H1 (cell line): ENCODE results near the gene RP9. TPM values are rescaled to one million over a fixed set of nuclear protein-coding genes. Genes with fewer than 3 reads are reported as not detected.

Source experiments
- CTCF ChIA-PET: fragments of 300-600 bp; sonication (Branson Sonifier 250); formaldehyde crosslinking; loops from one replicate; lab custom pipeline; 2021; ENCODE audit not compliant: partially characterized antibody; lab: Charles Lee
- POLR2A ChIA-PET: fragments of 300-600 bp; sonication (Branson Sonifier 250); formaldehyde crosslinking; loops from one replicate; lab custom pipeline; 2021; ENCODE audit warnings: inconsistent platforms; ENCODE audit not compliant: partially characterized antibody; lab: Charles Lee
- DNase-seq, 2 experiments: peaks; one replicate each; pipeline versions ENCODE4 v3.0.0 to v3.0.0-alpha.2; 2010 to 2022; ENCODE audit warnings: low spot score in 2 of 2, low read depth in 1 of 2, mixed read lengths in 1 of 2
- FAIRE-seq: peaks from 2 replicates; lab custom pipeline; 2011; peaks lifted over from hg19 to GRCh38; lab: Jason Lieb, UNC
- H2AFZ ChIP-seq: 2 replicates; pipeline ENCODE4 v1.8.1; 2012; ENCODE audit warnings: low read length, inconsistent platforms
- H2AK5ac ChIP-seq: 2 replicates; pipeline ENCODE4 v1.6.1; 2013; ENCODE audit warnings: low read depth, low read length
- H2BK120ac ChIP-seq: replicated peaks from 2 replicates; pipeline ENCODE3; 2013; ENCODE audit warnings: low read depth, low read length, inconsistent platforms
- H2BK12ac ChIP-seq: 2 replicates; pipeline ENCODE4 v1.6.1; 2013; ENCODE audit warnings: low read depth, low read length
- H2BK15ac ChIP-seq: 2 replicates; pipeline ENCODE4 v1.6.1; 2013; ENCODE audit warnings: low read length
- H2BK20ac ChIP-seq: 2 replicates; pipeline ENCODE4 v1.6.1; 2013; ENCODE audit warnings: low read length
- H2BK5ac ChIP-seq: 2 replicates; pipeline ENCODE4 v1.6.1; 2013; ENCODE audit warnings: low read depth, low read length
- H3K14ac ChIP-seq: 2 replicates; pipeline ENCODE4 v1.6.1; 2013; ENCODE audit warnings: inconsistent platforms; ENCODE audit not compliant: insufficient read length
- H3K18ac ChIP-seq: 2 replicates; pipeline ENCODE4 v1.6.1; 2013; ENCODE audit warnings: low read length; ENCODE audit errors: extremely low read depth
- H3K23ac ChIP-seq: 2 replicates; pipeline ENCODE4 v1.6.1; 2013; ENCODE audit warnings: inconsistent platforms; ENCODE audit not compliant: insufficient read length
- H3K23me2 ChIP-seq: 2 replicates; pipeline ENCODE4 v1.6.1; 2013; ENCODE audit warnings: low read depth, low read length
- H3K27ac ChIP-seq: 2 replicates; pipeline ENCODE4 v1.6.1; 2011; ENCODE audit warnings: low read depth, low read length, inconsistent platforms
- H3K27me3 ChIP-seq, 4 experiments: replicated peaks in 1 of 4; 1 replicate in 1 of 4; 2 replicates in 3 of 4; pipeline versions ENCODE4 v1.6.1 to v1.8.1; 2011 to 2013; ENCODE audit warnings: low read length in 3 of 4, mild to moderate bottlenecking in 3 of 4, inconsistent platforms in 2 of 4, mixed read lengths in 2 of 4, moderate library complexity in 1 of 4; ENCODE audit not compliant: control insufficient read depth in 3 of 4, insufficient read depth in 3 of 4; ENCODE audit errors: extremely low read depth in 1 of 4
- H3K36me3 ChIP-seq, 4 experiments: 2 replicates each; pipeline versions ENCODE4 v1.6.1 to v1.8.1; 2011 to 2013; ENCODE audit warnings: mild to moderate bottlenecking in 4 of 4, low read length in 3 of 4, moderate library complexity in 2 of 4, control low read depth in 1 of 4, inconsistent platforms in 1 of 4; ENCODE audit not compliant: insufficient read depth in 4 of 4, control insufficient read depth in 2 of 4
- H3K4ac ChIP-seq: replicated peaks from 2 replicates; pipeline ENCODE3; 2013; ENCODE audit warnings: low read length, low read depth, mixed read lengths, inconsistent platforms; ENCODE audit not compliant: insufficient read length
- H3K4me1 ChIP-seq, 4 experiments: replicated peaks in 1 of 4; 1 replicate in 1 of 4; 2 replicates in 3 of 4; pipeline versions ENCODE4 v1.6.1 to v1.8.1; 2011 to 2013; ENCODE audit warnings: low read length in 3 of 4, inconsistent platforms in 2 of 4, mixed read lengths in 1 of 4; ENCODE audit not compliant: insufficient read depth in 4 of 4, control insufficient read depth in 3 of 4
- H3K4me2 ChIP-seq, 2 experiments: 2 replicates each; pipeline versions ENCODE4 v1.6.1 to v1.8.1; 2011 to 2013; ENCODE audit warnings: low read depth in 2 of 2, low read length in 2 of 2, control low read depth in 1 of 2, inconsistent platforms in 1 of 2, mild to moderate bottlenecking in 1 of 2; ENCODE audit not compliant: insufficient read depth in 1 of 2
- H3K4me3 ChIP-seq, 4 experiments: fragments of 200-600, 300-600 bp in 1 of 4; sonication (generic), shearing (Covaris generic), sonication (Bioruptor Twin) in 1 of 4; 2 replicates each; pipeline versions ENCODE4 v1.5.1 to v1.8.1; 2011 to 2016; ENCODE audit warnings: low read length in 4 of 4, low read depth in 3 of 4, control low read depth in 2 of 4, inconsistent platforms in 2 of 4, mild to moderate bottlenecking in 2 of 4, mixed read lengths in 1 of 4, moderate library complexity in 1 of 4; ENCODE audit not compliant: insufficient read depth in 2 of 4; ENCODE audit errors: extremely low read depth in 1 of 4
- H3K56ac ChIP-seq: replicated peaks from 2 replicates; pipeline ENCODE3; 2013; ENCODE audit warnings: low read depth, mild to moderate bottlenecking, mixed read lengths, low read length, inconsistent platforms; ENCODE audit not compliant: insufficient read length
- H3K79me1 ChIP-seq: 2 replicates; pipeline ENCODE4 v1.6.1; 2013; ENCODE audit warnings: low read depth, low read length, control low read depth
- H3K79me2 ChIP-seq, 2 experiments: 2 replicates each; pipeline versions ENCODE4 v1.6.1 to v1.8.1; 2012 to 2013; ENCODE audit warnings: low read length in 2 of 2, mild to moderate bottlenecking in 2 of 2, inconsistent platforms in 1 of 2; ENCODE audit not compliant: insufficient read depth in 2 of 2, control insufficient read depth in 1 of 2
- H3K9ac ChIP-seq, 4 experiments: replicated peaks in 1 of 4; 1 replicate in 1 of 4; 2 replicates in 3 of 4; pipeline versions ENCODE4 v1.6.1 to v1.8.1; 2011 to 2013; ENCODE audit warnings: low read depth in 3 of 4, low read length in 3 of 4, control low read depth in 2 of 4, mild to moderate bottlenecking in 2 of 4, moderate library complexity in 2 of 4, inconsistent platforms in 1 of 4; ENCODE audit errors: extremely low read depth in 1 of 4
- H3K9me3 ChIP-seq, 2 experiments: 2 replicates each; pipeline versions ENCODE4 v1.6.1 to v1.8.1; 2012 to 2013; ENCODE audit warnings: mild to moderate bottlenecking in 2 of 2, moderate library complexity in 2 of 2, control low read depth in 1 of 2, inconsistent platforms in 1 of 2, low read depth in 1 of 2, low read length in 1 of 2, mixed read lengths in 1 of 2; ENCODE audit not compliant: insufficient read depth in 2 of 2
- H4K20me1 ChIP-seq, 2 experiments: replicated peaks in 1 of 2; 2 replicates each; pipeline versions ENCODE3 to v1.8.1; 2011 to 2013; ENCODE audit warnings: inconsistent platforms in 2 of 2, low read length in 2 of 2, mild to moderate bottlenecking in 1 of 2; ENCODE audit not compliant: insufficient read depth in 2 of 2, control insufficient read depth in 1 of 2
- H4K5ac ChIP-seq: 2 replicates; pipeline ENCODE4 v1.6.1; 2013; ENCODE audit warnings: low read length, low read depth, mixed read lengths, inconsistent platforms; ENCODE audit not compliant: insufficient read length
- H4K8ac ChIP-seq: 2 replicates; pipeline ENCODE4 v1.8.0; 2013; ENCODE audit warnings: mild to moderate bottlenecking, moderate library complexity, low read length, inconsistent platforms; ENCODE audit not compliant: insufficient read depth; ENCODE audit errors: extremely low read depth
- H4K91ac ChIP-seq: replicated peaks from 2 replicates; pipeline ENCODE3; 2013; ENCODE audit warnings: low read length, mixed read lengths, inconsistent platforms; ENCODE audit not compliant: insufficient read length
- CREB1 ChIP-seq: IDR thresholded peaks from 2 replicates; pipeline ENCODE4 v1.6.1; 2012; ENCODE audit warnings: inconsistent platforms
- GTF2F1 ChIP-seq: IDR thresholded peaks from 2 replicates; pipeline ENCODE4 v1.6.1; 2012; ENCODE audit warnings: low read depth, low read length, improper control_type of control experiment, borderline replicate concordance
- JUN ChIP-seq: IDR thresholded peaks from 2 replicates; pipeline ENCODE4 v1.6.1; 2011; ENCODE audit warnings: low read depth, mild to moderate bottlenecking, improper control_type of control experiment, low read length
- JUND ChIP-seq: IDR thresholded peaks from 2 replicates; pipeline ENCODE4 v1.6.1; 2011; ENCODE audit warnings: mild to moderate bottlenecking, improper control_type of control experiment, low read length
- POLR2AphosphoS5 ChIP-seq: IDR thresholded peaks from 2 replicates; pipeline ENCODE4 v1.6.1; 2011; ENCODE audit warnings: low read depth, low read length
- RAD21 ChIP-seq, 2 experiments: IDR thresholded peaks in 1 of 2; conservative IDR thresholded peaks in 1 of 2; 2 replicates each; pipeline ENCODE4 v1.6.1; 2011; ENCODE audit warnings: low read depth in 2 of 2, low read length in 2 of 2, improper control_type of control experiment in 1 of 2, inconsistent platforms in 1 of 2, mild to moderate bottlenecking in 1 of 2, moderate library complexity in 1 of 2
- RFX5 ChIP-seq: IDR thresholded peaks from 2 replicates; pipeline ENCODE4 v1.6.1; 2011; ENCODE audit warnings: low read depth, low read length, improper control_type of control experiment, borderline replicate concordance
- SIX5 ChIP-seq: IDR thresholded peaks from 2 replicates; pipeline ENCODE4 v1.6.1; 2011; ENCODE audit warnings: mild to moderate bottlenecking, low read depth, low read length
- TBP ChIP-seq: IDR thresholded peaks from 2 replicates; pipeline ENCODE4 v1.6.1; 2011; ENCODE audit warnings: low read depth, low read length, improper control_type of control experiment
- TCF12 ChIP-seq: IDR thresholded peaks from 2 replicates; pipeline ENCODE4 v1.6.1; 2011; ENCODE audit warnings: low read depth, mild to moderate bottlenecking, low read length
- ZNF274 ChIP-seq: IDR thresholded peaks from 2 replicates; pipeline ENCODE4 v1.7.0; 2012; ENCODE audit warnings: low read length, borderline replicate concordance; ENCODE audit errors: extremely low read depth
- WGBS, 2 experiments: shearing (Covaris generic) in 1 of 2; methylation state at CpG; one replicate each; pipeline versions ENCODE4 v1.1.6 to v1.1.7; 2013 to 2015; ENCODE audit warnings: low lambda C conversion rate in 2 of 2, mixed read lengths in 2 of 2, inconsistent platforms in 1 of 2, low coverage in 1 of 2, missing lambda C conversion rate in 1 of 2; ENCODE audit not compliant: insufficient replicate concordance in 2 of 2, insufficient coverage in 1 of 2, insufficient read length in 1 of 2; ENCODE audit errors: extremely low coverage in 1 of 2, missing lambda C conversion rate in 1 of 2; 5-methylcytosine and 5-hydroxymethylcytosine counted together
- polyA plus RNA-seq, 7 experiments: library from polyadenylated mRNA; depleted of rRNA in 3 of 7; stranded (reverse) in 5 of 7; unstranded in 2 of 7; fragments of >200 nt in 5 of 7; fragments of 200-250 nt in 2 of 7; gene quantifications; 1 replicate in 5 of 7; 2 replicates in 1 of 7; 4 replicates in 1 of 7; pipeline versions ENCODE4 v1.2.1 to v1.2.3, GENCODE V29; 2011 to 2013; ENCODE audit warnings: missing spikeins in 2 of 7, mixed read lengths in 2 of 7
- total RNA-seq: library from RNA; stranded (reverse); fragmentation: NEBNext Ultra II Directional; extraction: Animal tissue kit (Norgen Biotek cat#: 25700); gene quantifications from 2 replicates; pipeline ENCODE4 v1.2.1, GENCODE V29; 2021

RP9 gene
- total and polyA plus RNA-seq, 2 of the 8 experiments (the other 6 are each of a cell fraction or from before 2014, with no cell fraction given) = 11.0 to 12.4 TPM

DNA sequence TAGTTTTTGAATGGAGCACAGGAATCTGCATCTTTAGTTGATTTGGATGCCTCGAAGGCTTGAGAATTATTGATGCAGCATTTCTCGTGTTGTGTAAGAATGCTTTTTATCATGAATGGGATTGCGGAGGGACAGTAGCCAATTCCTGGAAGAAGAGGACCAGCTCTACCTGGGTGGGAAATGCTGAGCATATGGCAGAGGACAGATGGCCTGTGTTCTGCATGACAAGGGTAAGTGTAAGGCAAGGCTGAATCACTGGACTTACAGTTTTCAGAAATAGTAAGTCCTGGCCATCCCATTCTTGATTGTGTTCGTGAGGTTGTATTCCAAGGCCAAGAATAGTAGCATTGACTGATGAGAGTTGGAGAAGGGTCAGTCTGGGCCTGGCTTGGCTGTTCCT lies 15.9 kb downstream of the RP9 start:
- peaks cover 0 to 2% of the 10 kb centered on the region in 2 experiments for H4K20me1 ChIP-seq
- WGBS, 2 experiments = 93% methylated on average over 4 of the region's 4 CpGs; no CpG with 5 or more reads in 1 of the 2 experiments
- no peak overlapping the region for H3K27ac ChIP-seq
- no peaks in the 10 kb centered on the region for H3K9me3 ChIP-seq
- ChIA-PET POLR2A (no interaction called here), CTCF (interaction anchor here (0.6 to 2.8 kb wide), 4 partner anchors 10 to 53 kb away, joined by 3 to 12 read pairs (median 4); partner anchors contain the start of gene RP9)
- no peak overlapping the region for H4K8ac ChIP-seq
- H2BK120ac ChIP-seq = no peak overlapping the region
- no peak overlapping the region for H3K23ac ChIP-seq
- no peaks in the 10 kb centered on the region for H3K79me2 ChIP-seq
- no peak overlapping the region for H2BK5ac ChIP-seq
- H4K91ac ChIP-seq = no peak overlapping the region
- no peaks in the 10 kb centered on the region for H3K4me1 ChIP-seq
- H3K79me1 ChIP-seq = no peaks in the 10 kb centered on the region
- H3K56ac ChIP-seq = no peak overlapping the region
- H3K36me3 ChIP-seq = peaks cover under 1 to 33% (median 19%) of the 10 kb centered on the region in 4 experiments; a peak in 7 of 8 replicates
- H3K9ac ChIP-seq = no peak overlapping the region
- no peak overlapping the region for H3K18ac ChIP-seq
- H3K27me3 ChIP-seq = no peaks in the 10 kb centered on the region
- FAIRE-seq (no peak), DNase-seq (no peak)
- no peak overlapping the region for H3K4me3 ChIP-seq
- no peak overlapping the region for H2AFZ ChIP-seq
- H3K14ac ChIP-seq = no peak overlapping the region
- H2BK12ac ChIP-seq = no peak overlapping the region
- no peak overlapping the region for H3K4me2 ChIP-seq
- no peak overlapping the region for H2BK15ac ChIP-seq
- no peak for TF ChIP-seq ZNF274
- no peak for TF ChIP-seq SIX5
- TF ChIP-seq POLR2AphosphoS5 = no peak
- no peak for TF ChIP-seq RFX5
- no peak for TF ChIP-seq JUN
- no peak for TF ChIP-seq RAD21 (IDR thresholded peaks at IDR 0.05 in 1 of 2, conservative IDR thresholded peaks at IDR 0.05 in 1 of 2; ENCODE audit: low read depth in 2 of 2, low read length in 2 of 2)
- TF ChIP-seq GTF2F1 = no peak
- TF ChIP-seq TBP = no peak
- TF ChIP-seq CREB1 = no peak
- TF ChIP-seq JUND = no peak
- TF ChIP-seq TCF12 = no peak
- H2BK20ac ChIP-seq = no peak overlapping the region
- H3K23me2 ChIP-seq = no peaks in the 10 kb centered on the region
- H2AK5ac ChIP-seq = no peak overlapping the region
- H3K4ac ChIP-seq = no peak overlapping the region
- H4K5ac ChIP-seq = no peak overlapping the region
